K562 (cell line): ENCODE measurements around the gene FGR. TPM values are rescaled to one million over a fixed set of nuclear protein-coding genes. Genes with fewer than 3 reads are reported as not detected.
A peak's percentile ranks its signal among the peaks of the same experiment; 100 is the strongest.

Experiments
- BACH1 ChIP-seq: fragments of 200-800 bp; sonication (Bioruptor generic); IDR thresholded peaks from 2 replicates; pipeline ENCODE4 v1.6.1; 2016; ENCODE audit warnings: missing genetic modification characterization, missing compliant biosample characterization
- BRD9 ChIP-seq: fragments of 450-650 bp; IDR thresholded peaks from 2 replicates; pipeline ENCODE4 v1.6.1; 2018; ENCODE audit warnings: low read depth; ENCODE audit not compliant: partially characterized antibody
- CTBP1 ChIP-seq: fragments of 450-650 bp; IDR thresholded peaks from 2 replicates; pipeline ENCODE4 v1.6.1; 2016; ENCODE audit warnings: borderline replicate concordance
- DPF2 ChIP-seq: fragments of 450-650 bp; IDR thresholded peaks from 2 replicates; pipeline ENCODE4 v1.6.1; 2016
- EGR1 ChIP-seq: fragments of 450-650 bp; conservative IDR thresholded peaks from 2 replicates; pipeline ENCODE4 v1.6.1; 2017; ENCODE audit warnings: mild to moderate bottlenecking
- ETV5 ChIP-seq: sonication (generic); formaldehyde crosslinking; IDR thresholded peaks from 2 replicates; pipeline ENCODE4 v1.4.0; 2020; ENCODE audit warnings: low read depth, mild to moderate bottlenecking, missing genetic modification reagents
- GABPB2 ChIP-seq: fragments of 250-450 bp; sonication (Bioruptor Pico); conservative IDR thresholded peaks from 2 replicates; pipeline ENCODE4 v1.5.1; 2021; ENCODE audit warnings: mild to moderate bottlenecking
- HDGF ChIP-seq: fragments of 450-650 bp; IDR thresholded peaks from 2 replicates; pipeline ENCODE4 v1.6.1; 2016
- KHSRP ChIP-seq: fragments of 450-650 bp; IDR thresholded peaks from 2 replicates; pipeline ENCODE4 v1.6.1; 2017
- MYC ChIP-seq, 2 experiments: fragments of 250-450 bp in 1 of 2; sonication (Bioruptor Pico) in 1 of 2; IDR thresholded peaks; 2 replicates each; pipeline versions ENCODE4 v1.5.1 to v1.6.1; 2012 to 2021; ENCODE audit warnings: low read depth in 2 of 2, borderline replicate concordance in 1 of 2, improper control_type of control experiment in 1 of 2, low read length in 1 of 2, mild to moderate bottlenecking in 1 of 2, moderate library complexity in 1 of 2
- NCOA1 ChIP-seq: fragments of 450-650 bp; IDR thresholded peaks from 2 replicates; pipeline ENCODE4 v1.6.1; 2016; ENCODE audit warnings: low read depth
- NONO ChIP-seq, 2 experiments: fragments of 200-400 bp in 1 of 2; fragments of 450-650 bp in 1 of 2; formaldehyde crosslinking in 1 of 2; IDR thresholded peaks; 2 replicates each; pipeline ENCODE4 v1.6.1; 2017; ENCODE audit warnings: low read depth in 2 of 2, mild to moderate bottlenecking in 2 of 2, moderate library complexity in 2 of 2, low read length in 1 of 2
- NR2C1 ChIP-seq, 2 experiments: fragments of 450-650 bp; IDR thresholded peaks; 2 replicates each; pipeline ENCODE4 v1.6.1; 2017; ENCODE audit warnings: mild to moderate bottlenecking in 2 of 2, antibody characterized with exemption in 1 of 2, inconsistent platforms in 1 of 2, missing compliant biosample characterization in 1 of 2, missing genetic modification characterization in 1 of 2
- PCBP1 ChIP-seq: fragments of 200-400 bp; formaldehyde crosslinking; IDR thresholded peaks from 2 replicates; pipeline ENCODE4 v1.6.1; 2018; ENCODE audit warnings: mild to moderate bottlenecking, low read depth, low read length; ENCODE audit not compliant: poor library complexity, severe bottlenecking
- PHTF2 ChIP-seq: fragments of 250-450 bp; sonication (Bioruptor Pico); IDR thresholded peaks from 2 replicates; pipeline ENCODE4 v1.5.0; 2021; ENCODE audit warnings: mild to moderate bottlenecking
- PRMT5 ChIP-seq: sonication (generic); formaldehyde crosslinking; IDR thresholded peaks from 2 replicates; pipeline ENCODE4 v1.5.0; 2020; ENCODE audit warnings: missing genetic modification reagents
- RAD21 ChIP-seq, 2 experiments: fragments of 250-450 bp in 1 of 2; fragments of 450-650 bp in 1 of 2; sonication (Bioruptor Pico) in 1 of 2; formaldehyde crosslinking in 1 of 2; IDR thresholded peaks in 1 of 2; conservative IDR thresholded peaks in 1 of 2; 2 replicates each; pipeline versions ENCODE4 v1.4.0 to v1.8.0; 2020 to 2022; ENCODE audit warnings: mild to moderate bottlenecking in 2 of 2, moderate library complexity in 1 of 2
- RHOXF2B ChIP-seq: fragments of 250-450 bp; sonication (Bioruptor Pico); conservative IDR thresholded peaks from 2 replicates; pipeline ENCODE4 v1.5.1; 2021
- TEAD4 ChIP-seq, 2 experiments: sonication (generic) in 1 of 2; formaldehyde crosslinking in 1 of 2; IDR thresholded peaks; 2 replicates each; pipeline versions ENCODE4 v1.6.1 to v1.8.0; 2012 to 2022; ENCODE audit warnings: borderline replicate concordance in 1 of 2, inconsistent platforms in 1 of 2, low read length in 1 of 2, mild to moderate bottlenecking in 1 of 2, missing genetic modification reagents in 1 of 2
- ZC3H4 ChIP-seq: sonication (generic); formaldehyde crosslinking; IDR thresholded peaks from 2 replicates; pipeline ENCODE4 v1.9.0; 2021; ENCODE audit warnings: missing genetic modification reagents, borderline replicate concordance
- ZKSCAN3 ChIP-seq: fragments of 250-450 bp; sonication (Bioruptor Pico); IDR thresholded peaks from 2 replicates; pipeline ENCODE4 v1.4.0; 2020
- polyA plus RNA-seq, 8 experiments: library from polyadenylated mRNA; depleted of rRNA in 4 of 8; stranded (reverse) in 5 of 8; unstranded in 3 of 8; fragments of >200 nt; fragmentation: Nextera tagmentation in 2 of 8; fragmentation: Illumina TruSeq in 1 of 8; extraction: Ambion mirVana in 2 of 8; extraction: Trizol in 1 of 8; gene quantifications; 2 replicates each; pipeline versions ENCODE4 v1.2.1 to v1.2.3, GENCODE V29; 2011 to 2014; ENCODE audit warnings: inconsistent platforms in 1 of 8, missing spikeins in 1 of 8
- total RNA-seq, 7 experiments: library from RNA; depleted of rRNA in 6 of 7; stranded (reverse); fragments of >200 nt in 6 of 7; fragmentation: Illumina TruSeq in 2 of 7; extraction: Trizol in 2 of 7; gene quantifications; 2 replicates each; pipeline versions ENCODE4 v1.2.1 to v1.2.3, GENCODE V29; 2011 to 2021; ENCODE audit warnings: low replicate concordance in 1 of 7
- TF ChIP-seq, protein P1 (sequence below): fragments of 450-650 bp; formaldehyde crosslinking; IDR thresholded peaks from 2 replicates; pipeline ENCODE4 v1.4.0; 2020; ENCODE audit warnings: mild to moderate bottlenecking, moderate library complexity
- TF ChIP-seq, protein P2 (sequence below): fragments of 450-650 bp; IDR thresholded peaks from 2 replicates; pipeline ENCODE4 v1.6.1; 2014; ENCODE audit warnings: low read depth, mild to moderate bottlenecking, moderate library complexity, borderline replicate concordance
- TF ChIP-seq, protein P3 (sequence below): fragments of 250-450 bp; sonication (Bioruptor Pico); IDR thresholded peaks from 2 replicates; pipeline ENCODE4 v1.4.0; 2020; ENCODE audit warnings: borderline replicate concordance

FGR gene
- total and polyA plus RNA-seq, 9 of the 15 experiments (the other 6 are each of a cell fraction or from before 2014, with no cell fraction given), result 0.04 to 0.11 TPM; not detected in 7

DNA sequence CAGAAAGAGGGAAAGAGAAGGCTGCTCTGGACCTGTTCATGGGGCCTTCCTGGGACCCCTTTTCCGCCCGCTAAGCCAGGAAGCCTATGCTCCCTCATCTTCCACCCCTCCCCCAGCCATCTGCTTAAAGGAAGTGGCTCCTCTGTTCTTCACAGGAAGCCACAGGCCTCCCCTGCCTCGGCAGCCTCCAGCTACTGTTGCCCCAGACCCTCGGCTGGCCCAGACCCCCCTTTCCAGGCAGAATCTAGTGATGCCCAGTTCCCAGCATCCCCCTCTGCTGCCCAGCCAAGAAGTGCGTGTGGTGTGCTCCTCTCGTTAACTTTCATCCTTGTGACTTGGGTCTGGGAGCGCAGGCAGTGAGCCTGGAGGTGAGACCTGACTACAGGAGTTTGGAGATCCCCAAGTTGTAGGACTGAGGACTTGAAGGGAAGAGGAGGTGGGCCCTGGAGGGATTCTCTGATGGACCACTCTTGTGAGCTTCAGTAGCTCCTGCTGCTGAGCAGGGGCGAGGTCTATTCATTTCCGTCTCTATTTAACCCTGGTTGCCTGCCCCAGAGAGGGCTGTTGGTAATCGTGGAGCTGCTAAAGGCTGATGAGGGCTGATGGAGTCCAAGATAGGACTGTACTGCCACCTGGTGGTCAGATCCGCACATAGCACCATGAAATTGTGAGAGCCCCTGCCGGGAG, 27.9 kb upstream of the FGR start (continued):
- TF ChIP-seq PCBP1 (no peak), DPF2 (no peak), NR2C1 (IDR thresholded peaks at IDR 0.05) (no peak), NR2C1 (tag; IDR thresholded peaks at IDR 0.05) (0 out of 2 replicates have a peak, but pooled peaks have one; percentile 14), HDGF (peak; percentile 52; the same call in 1 of the 2 replicates), NCOA1 (no peak), MYC (IDR thresholded peaks at IDR 0.05; ENCODE audit: low read depth, low read length) (peak; percentile 25; the same call in 1 of the 2 replicates), MYC (CRISPR knock-in tag; IDR thresholded peaks at IDR 0.05; ENCODE audit: borderline replicate concordance, low read depth) (no peak), KHSRP (no peak), ETV5 (CRISPR knock-in tag) (no peak), GABPB2 (CRISPR knock-in tag) (no peak), CTBP1 (peak; percentile 53; the same call in 1 of the 2 replicates), BRD9 (peak; percentile 83), RHOXF2B (CRISPR knock-in tag) (no peak), ZC3H4 (CRISPR knock-in tag) (no peak), BACH1 (no peak), PRMT5 (CRISPR knock-in tag) (no peak), NONO (IDR thresholded peaks at IDR 0.05; ENCODE audit: low read depth in 2 of 2, low read length in 1 of 2) (no peak), EGR1 (no peak), RAD21 (CRISPR knock-in tag; conservative IDR thresholded peaks at IDR 0.05 in 1 of 2, IDR thresholded peaks at IDR 0.05 in 1 of 2) (peak; percentile 98 to 99), TEAD4 (IDR thresholded peaks at IDR 0.05; ENCODE audit: low read length) (peak; percentile 46; the same call in 1 of the 2 replicates), TEAD4 (CRISPR knock-in tag; IDR thresholded peaks at IDR 0.05; ENCODE audit: borderline replicate concordance) (no peak), ZKSCAN3 (CRISPR knock-in tag) (no peak), PHTF2 (CRISPR knock-in tag) (no peak)
- TF ChIP-seq, protein P1, sequence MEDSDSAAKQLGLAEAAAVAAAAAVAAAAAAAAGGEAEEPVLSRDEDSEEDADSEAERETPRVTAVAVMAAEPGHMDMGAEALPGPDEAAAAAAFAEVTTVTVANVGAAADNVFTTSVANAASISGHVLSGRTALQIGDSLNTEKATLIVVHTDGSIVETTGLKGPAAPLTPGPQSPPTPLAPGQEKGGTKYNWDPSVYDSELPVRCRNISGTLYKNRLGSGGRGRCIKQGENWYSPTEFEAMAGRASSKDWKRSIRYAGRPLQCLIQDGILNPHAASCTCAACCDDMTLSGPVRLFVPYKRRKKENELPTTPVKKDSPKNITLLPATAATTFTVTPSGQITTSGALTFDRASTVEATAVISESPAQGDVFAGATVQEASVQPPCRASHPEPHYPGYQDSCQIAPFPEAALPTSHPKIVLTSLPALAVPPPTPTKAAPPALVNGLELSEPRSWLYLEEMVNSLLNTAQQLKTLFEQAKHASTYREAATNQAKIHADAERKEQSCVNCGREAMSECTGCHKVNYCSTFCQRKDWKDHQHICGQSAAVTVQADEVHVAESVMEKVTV (CRISPR knock-in tag), result peak; percentile 98
- TF ChIP-seq, protein P2, sequence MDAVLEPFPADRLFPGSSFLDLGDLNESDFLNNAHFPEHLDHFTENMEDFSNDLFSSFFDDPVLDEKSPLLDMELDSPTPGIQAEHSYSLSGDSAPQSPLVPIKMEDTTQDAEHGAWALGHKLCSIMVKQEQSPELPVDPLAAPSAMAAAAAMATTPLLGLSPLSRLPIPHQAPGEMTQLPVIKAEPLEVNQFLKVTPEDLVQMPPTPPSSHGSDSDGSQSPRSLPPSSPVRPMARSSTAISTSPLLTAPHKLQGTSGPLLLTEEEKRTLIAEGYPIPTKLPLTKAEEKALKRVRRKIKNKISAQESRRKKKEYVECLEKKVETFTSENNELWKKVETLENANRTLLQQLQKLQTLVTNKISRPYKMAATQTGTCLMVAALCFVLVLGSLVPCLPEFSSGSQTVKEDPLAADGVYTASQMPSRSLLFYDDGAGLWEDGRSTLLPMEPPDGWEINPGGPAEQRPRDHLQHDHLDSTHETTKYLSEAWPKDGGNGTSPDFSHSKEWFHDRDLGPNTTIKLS, result no peak
- TF ChIP-seq, protein P3, sequence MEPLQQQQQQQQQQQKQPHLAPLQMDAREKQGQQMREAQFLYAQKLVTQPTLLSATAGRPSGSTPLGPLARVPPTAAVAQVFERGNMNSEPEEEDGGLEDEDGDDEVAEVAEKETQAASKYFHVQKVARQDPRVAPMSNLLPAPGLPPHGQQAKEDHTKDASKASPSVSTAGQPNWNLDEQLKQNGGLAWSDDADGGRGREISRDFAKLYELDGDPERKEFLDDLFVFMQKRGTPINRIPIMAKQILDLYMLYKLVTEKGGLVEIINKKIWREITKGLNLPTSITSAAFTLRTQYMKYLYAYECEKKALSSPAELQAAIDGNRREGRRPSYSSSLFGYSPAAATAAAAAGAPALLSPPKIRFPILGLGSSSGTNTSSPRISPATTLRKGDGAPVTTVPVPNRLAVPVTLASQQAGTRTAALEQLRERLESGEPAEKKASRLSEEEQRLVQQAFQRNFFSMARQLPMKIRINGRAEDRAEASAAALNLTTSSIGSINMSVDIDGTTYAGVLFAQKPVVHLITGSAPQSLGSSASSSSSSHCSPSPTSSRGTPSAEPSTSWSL (CRISPR knock-in tag), result no peak
